OCI-LY7 (cell line): Measurements from ENCODE around the gene TMPRSS9. TPM values are rescaled to one million over a fixed set of nuclear protein-coding genes. Genes with fewer than 3 reads are reported as not detected.
A peak's percentile ranks its signal among the peaks of the same experiment; 100 is the strongest.
"Not testable (repeated sequence)": the region's sequence is repeated elsewhere in the genome, so short reads cannot be mapped to it uniquely, and the experiment has no call there.

Experiments
- BruUV-seq: library from RNA; stranded (reverse); fragments of 400-500 nt; replicated peaks from 2 replicates; lab custom pipeline; 2021; lab: Mats Ljungman, UMichigan
- CTCF ChIA-PET: fragments of 300-600 bp; sonication (Branson Sonifier 250); formaldehyde crosslinking; loops from one replicate; lab custom pipeline; 2022; ENCODE audit warnings: antibody characterized with exemption; ENCODE audit not compliant: unreplicated experiment; lab: Charles Lee
- POLR2A ChIA-PET: fragments of 300-600 bp; sonication (Branson Sonifier 250); formaldehyde crosslinking; loops from one replicate; lab custom pipeline; 2022; ENCODE audit warnings: antibody characterized with exemption; lab: Charles Lee
- DNase-seq: peaks from one replicate; pipeline ENCODE4 v3.0.0-alpha.2; 2015; ENCODE audit warnings: low spot score
- H2AFZ ChIP-seq: fragments of 200-600 bp; sonication (generic), shearing (Covaris generic); 2 replicates; pipeline ENCODE4 v1.6.1; 2014; ENCODE audit warnings: mild to moderate bottlenecking, antibody characterized with exemption, low read length, moderate library complexity
- H3K27ac ChIP-seq: fragments of 200-600 bp; sonication (generic); 2 replicates; pipeline ENCODE4 v1.5.1; 2014; ENCODE audit warnings: mixed run types, low read depth, mild to moderate bottlenecking, moderate library complexity, low read length, inconsistent platforms; ENCODE audit not compliant: poor library complexity, severe bottlenecking
- H3K36me3 ChIP-seq: fragments of 200-600 bp; sonication (generic); 2 replicates; pipeline ENCODE4 v1.6.1; 2014; ENCODE audit warnings: mild to moderate bottlenecking, antibody characterized with exemption, low read length, moderate library complexity, mixed read lengths; ENCODE audit not compliant: insufficient read depth
- H3K4me1 ChIP-seq: fragments of 200-600 bp; sonication (generic); 2 replicates; pipeline ENCODE4 v1.5.1; 2014; ENCODE audit warnings: mild to moderate bottlenecking, low read length; ENCODE audit not compliant: insufficient read depth, poor library complexity, severe bottlenecking
- H3K4me2 ChIP-seq: fragments of 200-600 bp; sonication (generic); 2 replicates; pipeline ENCODE4 v1.6.1; 2014; ENCODE audit warnings: mild to moderate bottlenecking, low read length
- H3K4me3 ChIP-seq: fragments of 200-600 bp; sonication (generic); 2 replicates; pipeline ENCODE4 v1.5.1; 2014; ENCODE audit warnings: mild to moderate bottlenecking, low read depth, low read length; ENCODE audit not compliant: poor library complexity, severe bottlenecking
- H3K79me2 ChIP-seq: fragments of 200-600 bp; sonication (generic); 2 replicates; pipeline ENCODE4 v1.6.1; 2016; ENCODE audit warnings: low read depth, mild to moderate bottlenecking, low read length, moderate library complexity, mixed read lengths; ENCODE audit not compliant: insufficient read depth
- H3K9me2 ChIP-seq: fragments of 200-600 bp; sonication (generic); 2 replicates; pipeline ENCODE4 v1.6.1; 2016; ENCODE audit warnings: mild to moderate bottlenecking, low read length, mixed read lengths; ENCODE audit not compliant: insufficient read depth
- H3K9me3 ChIP-seq: fragments of 200-600 bp; sonication (generic); 2 replicates; pipeline ENCODE4 v1.6.1; 2014; ENCODE audit warnings: mild to moderate bottlenecking, mixed run types, low read length, mixed read lengths
- H4K20me1 ChIP-seq: fragments of 200-600 bp; sonication (generic); 2 replicates; pipeline ENCODE4 v1.6.1; 2014; ENCODE audit warnings: mild to moderate bottlenecking, antibody characterized with exemption, low read length, moderate library complexity, mixed read lengths; ENCODE audit not compliant: insufficient read depth
- EZH2phosphoT487 ChIP-seq: fragments of 200-600 bp; sonication (generic); IDR thresholded peaks from 2 replicates; pipeline ENCODE4 v1.6.1; 2018; ENCODE audit warnings: low read depth, borderline replicate concordance, mild to moderate bottlenecking, mixed run types, antibody characterized with exemption, low read length, moderate library complexity, mixed read lengths
- intact Hi-C: fragments of 100-400 bp; cut with micrococcal nuclease; formaldehyde crosslinking; loops from one replicate; pipeline ENCODE4 v1.10.0; 2022; ENCODE audit not compliant: unreplicated experiment
- total RNA-seq, 2 experiments: library from RNA; depleted of rRNA in 1 of 2; stranded (reverse); fragments of >200 nt in 1 of 2; shearing (Covaris generic) in 1 of 2; gene quantifications; 2 replicates each; pipeline ENCODE4 v1.2.3, GENCODE V29; 2014 to 2022
- TF ChIP-seq, protein P1 (sequence below): fragments of 200-600 bp; sonication (generic); conservative IDR thresholded peaks from 2 replicates; pipeline ENCODE4 v1.5.1; 2014; ENCODE audit warnings: mild to moderate bottlenecking, antibody characterized with exemption, low read length, moderate library complexity, mixed read lengths

Gene TMPRSS9
- total RNA-seq, 2 experiments from 2014 or later, result 0.44 TPM; not detected in 1

DNA sequence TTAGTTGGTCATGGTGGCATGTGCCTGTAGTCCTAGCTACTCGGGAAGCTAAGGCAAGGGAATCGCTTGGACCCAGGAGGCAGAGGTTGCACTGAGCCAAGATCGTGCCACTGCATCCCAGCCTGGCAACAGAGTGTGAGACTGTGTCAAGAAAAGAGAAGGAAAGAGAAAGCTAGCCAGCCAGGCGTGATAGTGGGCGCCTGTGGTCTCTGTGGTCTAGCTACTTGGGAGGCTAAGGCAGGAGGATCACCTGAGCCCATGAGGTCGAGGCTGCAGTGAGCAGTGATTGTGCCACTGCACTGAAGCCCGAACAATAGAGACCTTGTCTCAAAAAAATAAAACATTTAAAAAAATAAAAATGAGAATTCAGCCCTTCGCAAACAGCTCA is 34.0 kb downstream of the TMPRSS9 start:
- POLR2A ChIA-PET, result interaction anchor here (0.5 to 1.7 kb wide), 9 partner anchors 10 to 1621 kb away, joined by 3 to 8 read pairs (median 4); partner anchors contain the start of genes DOT1L, GADD45B, LSM7 and SPPL2B
- intact Hi-C loops, result no loop called here
- TF ChIP-seq, protein P1, sequence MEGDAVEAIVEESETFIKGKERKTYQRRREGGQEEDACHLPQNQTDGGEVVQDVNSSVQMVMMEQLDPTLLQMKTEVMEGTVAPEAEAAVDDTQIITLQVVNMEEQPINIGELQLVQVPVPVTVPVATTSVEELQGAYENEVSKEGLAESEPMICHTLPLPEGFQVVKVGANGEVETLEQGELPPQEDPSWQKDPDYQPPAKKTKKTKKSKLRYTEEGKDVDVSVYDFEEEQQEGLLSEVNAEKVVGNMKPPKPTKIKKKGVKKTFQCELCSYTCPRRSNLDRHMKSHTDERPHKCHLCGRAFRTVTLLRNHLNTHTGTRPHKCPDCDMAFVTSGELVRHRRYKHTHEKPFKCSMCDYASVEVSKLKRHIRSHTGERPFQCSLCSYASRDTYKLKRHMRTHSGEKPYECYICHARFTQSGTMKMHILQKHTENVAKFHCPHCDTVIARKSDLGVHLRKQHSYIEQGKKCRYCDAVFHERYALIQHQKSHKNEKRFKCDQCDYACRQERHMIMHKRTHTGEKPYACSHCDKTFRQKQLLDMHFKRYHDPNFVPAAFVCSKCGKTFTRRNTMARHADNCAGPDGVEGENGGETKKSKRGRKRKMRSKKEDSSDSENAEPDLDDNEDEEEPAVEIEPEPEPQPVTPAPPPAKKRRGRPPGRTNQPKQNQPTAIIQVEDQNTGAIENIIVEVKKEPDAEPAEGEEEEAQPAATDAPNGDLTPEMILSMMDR, result no peak
- no peak for TF ChIP-seq EZH2phosphoT487
- no peaks in the 10 kb centered on the region for H3K9me2 ChIP-seq
- H3K79me2 ChIP-seq, result no peaks in the 10 kb centered on the region
- no TSS peak for BruUV-seq
- H3K9me3 ChIP-seq, result peaks cover 10% of the 10 kb centered on the region; the same call in 1 of the 2 replicates
- H3K27ac ChIP-seq, result peak overlapping the region; percentile 49
- H3K36me3 ChIP-seq, result no peaks in the 10 kb centered on the region
- peak overlapping the region; percentile 56 for H3K4me3 ChIP-seq
- H2AFZ ChIP-seq, result peak overlapping the region; percentile 99
- CTCF ChIA-PET, result no interaction called here
- DNase-seq, result no peak
- peaks cover 22% of the 10 kb centered on the region for H3K4me1 ChIP-seq
- no peaks in the 10 kb centered on the region for H4K20me1 ChIP-seq
- peak overlapping the region; percentile 69 for H3K4me2 ChIP-seq

DNA sequence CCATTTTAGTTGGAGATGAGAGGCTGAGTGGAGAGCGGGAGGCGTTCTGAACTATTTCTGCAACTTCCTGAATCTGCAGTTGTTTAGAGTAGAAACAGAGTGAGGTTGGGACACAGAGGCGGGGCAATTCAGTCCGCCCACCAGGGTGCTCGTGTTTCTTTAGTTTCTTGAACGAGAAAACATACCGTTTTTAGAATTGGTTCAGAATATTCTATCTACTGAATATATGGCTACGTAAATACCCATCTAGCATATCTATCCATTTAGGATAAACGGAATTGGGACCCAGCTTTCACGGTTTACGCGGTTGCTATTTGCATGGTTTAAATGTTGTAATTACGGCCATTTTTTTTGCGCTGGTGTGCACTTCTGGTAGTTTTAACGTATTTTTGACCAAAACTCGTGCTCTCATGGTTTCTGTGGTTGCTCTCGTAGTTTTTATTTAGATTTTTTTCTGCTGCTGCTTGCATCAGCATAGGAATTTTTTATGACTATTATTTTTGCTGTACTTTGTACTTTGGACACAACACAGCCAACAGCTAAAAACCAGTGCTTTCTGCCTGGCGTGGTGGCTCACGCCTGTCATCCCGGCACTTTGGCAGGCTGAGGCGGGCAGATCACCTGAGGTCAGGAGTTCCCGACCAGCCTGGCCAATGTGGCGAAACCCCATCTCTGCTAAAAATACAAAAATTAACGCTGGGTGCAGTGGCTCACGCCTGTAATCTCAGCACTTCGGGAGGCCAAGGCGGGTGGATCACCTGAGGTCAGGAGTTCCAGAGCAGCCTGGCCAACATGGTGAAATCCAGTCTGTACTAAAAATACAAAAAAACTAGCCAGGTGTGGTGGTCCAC is 34.6 kb downstream of the TMPRSS9 start:
- H3K36me3 ChIP-seq, result no peaks in the 10 kb centered on the region
- POLR2A ChIA-PET, result interaction anchor here (0.5 to 1.7 kb wide), 7 partner anchors 10 to 231 kb away, joined by 3 to 5 read pairs (median 3); partner anchors contain the start of genes DOT1L, GADD45B, LSM7 and SPPL2B
- H2AFZ ChIP-seq, result peak overlapping the region; percentile 99
- no TSS peak for BruUV-seq
- H3K4me1 ChIP-seq, result peaks cover 22% of the 10 kb centered on the region
- no peaks in the 10 kb centered on the region for H3K79me2 ChIP-seq
- TF ChIP-seq, protein P1, result no peak
- no peak for TF ChIP-seq EZH2phosphoT487
- H3K9me3 ChIP-seq, result peaks cover 10% of the 10 kb centered on the region; the same call in 1 of the 2 replicates
- H4K20me1 ChIP-seq, result no peaks in the 10 kb centered on the region
- intact Hi-C loops, result no loop called here
- peak overlapping the region; percentile 49 for H3K27ac ChIP-seq
- no peaks in the 10 kb centered on the region for H3K9me2 ChIP-seq
- peak overlapping the region; percentile 56 for H3K4me3 ChIP-seq
- peak; percentile 75 for DNase-seq
- CTCF ChIA-PET, result no interaction called here
- H3K4me2 ChIP-seq, result peak overlapping the region; percentile 69

DNA sequence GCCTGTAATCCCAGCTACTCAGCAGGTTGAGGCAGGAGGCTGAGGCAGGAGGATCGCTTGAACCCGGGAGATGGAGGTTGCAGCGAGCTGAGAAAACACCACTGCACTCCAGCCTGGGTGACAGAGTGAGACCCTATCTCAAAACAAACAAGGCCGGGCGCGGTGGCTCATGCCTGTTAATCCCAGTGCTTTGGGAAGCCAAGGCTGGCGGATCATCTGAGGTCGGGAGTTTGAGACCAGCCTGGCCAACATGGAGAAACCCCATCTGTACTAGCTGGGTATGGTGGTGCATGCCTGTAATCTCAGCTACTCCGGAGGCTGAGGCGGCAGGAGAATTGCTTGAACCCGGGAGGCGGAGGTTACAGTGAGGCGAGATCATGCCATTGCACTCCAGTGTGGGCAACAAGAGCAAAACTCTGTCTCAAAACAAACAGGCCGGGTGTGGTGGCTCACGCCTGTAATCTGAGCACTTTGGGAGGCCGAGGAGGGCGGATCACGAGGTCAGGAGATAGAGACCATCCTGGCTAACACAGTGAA is 35.3 kb downstream of the TMPRSS9 start:
- H3K4me2 ChIP-seq, H3K79me2 ChIP-seq, POLR2A ChIA-PET, H3K4me3 ChIP-seq, H4K20me1 ChIP-seq, H3K27ac ChIP-seq, DNase-seq, H3K9me3 ChIP-seq, BruUV-seq, H3K36me3 ChIP-seq, CTCF ChIA-PET, H3K9me2 ChIP-seq, intact Hi-C loops: not testable (repeated sequence)
- peaks cover 22% of the 10 kb centered on the region for H3K4me1 ChIP-seq
- peak overlapping the region; percentile 99; the same call in 1 of the 2 replicates for H2AFZ ChIP-seq

DNA sequence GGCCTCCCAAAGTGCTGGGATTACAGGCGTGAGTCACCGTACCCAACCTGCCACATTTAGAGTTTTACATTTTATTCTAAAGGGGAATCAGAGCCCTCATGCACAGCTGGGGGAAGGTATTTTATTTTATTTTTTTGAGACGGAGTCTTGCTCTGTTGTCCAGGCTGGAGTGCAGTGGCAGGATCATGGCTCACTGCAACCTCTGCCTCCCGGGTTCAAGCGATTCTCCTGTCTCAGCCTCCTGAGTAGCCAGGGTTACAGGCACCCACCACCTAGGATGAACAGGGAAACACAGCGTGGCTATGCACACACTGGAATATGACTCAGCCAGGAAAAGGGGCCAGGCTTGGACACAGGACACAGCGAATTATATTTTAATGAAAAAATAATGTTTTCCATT is 37.1 kb downstream of the TMPRSS9 start:
- POLR2A ChIA-PET, DNase-seq, CTCF ChIA-PET, H3K4me3 ChIP-seq, H3K36me3 ChIP-seq, H3K4me2 ChIP-seq, H2AFZ ChIP-seq, H3K79me2 ChIP-seq, H3K27ac ChIP-seq, intact Hi-C loops, H3K9me2 ChIP-seq, BruUV-seq, H3K9me3 ChIP-seq, H4K20me1 ChIP-seq: not testable (repeated sequence)
- peaks cover 15% of the 10 kb centered on the region for H3K4me1 ChIP-seq
